Measurements from ENCODE around the gene LRRC2. TPM values are rescaled to one million over a fixed set of nuclear protein-coding genes. Genes with fewer than 3 reads are reported as not detected.

Gene LRRC2
- total and polyA plus RNA-seq, 10 donors: 0.59 to 10.9 (median 5.0) TPM

DNA sequence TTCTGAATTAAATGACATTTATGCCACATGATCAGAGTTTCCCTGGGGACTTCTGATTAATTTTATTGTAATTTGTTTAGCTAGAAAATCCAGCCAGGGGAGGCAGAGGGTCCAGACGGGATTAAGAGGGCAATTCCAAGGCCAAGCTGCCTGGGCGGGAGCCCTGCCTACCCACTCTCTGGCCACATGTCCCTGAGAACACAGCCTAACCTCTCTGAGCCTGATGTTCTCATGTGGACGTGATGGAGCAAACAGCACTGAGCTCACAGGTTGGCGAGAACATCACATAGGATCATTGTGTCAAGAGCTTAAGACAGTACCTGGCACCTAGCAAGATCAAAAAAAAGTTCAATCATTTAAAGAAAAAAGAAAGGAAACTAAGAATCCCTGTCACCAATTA lies 1.0 kb downstream of the LRRC2 start:
- 75 to 90% (median 87%) methylated on average over 4 of the region's 4 CpGs for WGBS, 5 donors
- Histone ChIP-seq H3K4me3 (peak overlapping the region in 3 of 8 donors; percentile 49 to 69 (median 61)), H3K27me3 (replicated peaks in 1 of 7) (peaks cover 0 to 31% (median 11%) of the 10 kb centered on the region in 7 donors), H3K27ac (peak overlapping the region in 4 of 8 donors; percentile 38 to 85 (median 72)), H3K36me3 (no peaks in the 10 kb centered on the region), H3K4me1 (peaks cover 7 to 26% (median 18%) of the 10 kb centered on the region in 6 donors), H3K9me3 (peaks cover 0 to 9% (median 3%) of the 10 kb centered on the region in 8 donors)
- no peak for DNase-seq
- intact Hi-C loops (cut with DNase I; ENCODE audit: low total_unique reads): no loop called here
- TF ChIP-seq POLR2AphosphoS5 (IDR thresholded peaks at IDR 0.05) (no peak), POLR2A (IDR thresholded peaks at IDR 0.05) (no peak)
- TF ChIP-seq, protein P1, sequence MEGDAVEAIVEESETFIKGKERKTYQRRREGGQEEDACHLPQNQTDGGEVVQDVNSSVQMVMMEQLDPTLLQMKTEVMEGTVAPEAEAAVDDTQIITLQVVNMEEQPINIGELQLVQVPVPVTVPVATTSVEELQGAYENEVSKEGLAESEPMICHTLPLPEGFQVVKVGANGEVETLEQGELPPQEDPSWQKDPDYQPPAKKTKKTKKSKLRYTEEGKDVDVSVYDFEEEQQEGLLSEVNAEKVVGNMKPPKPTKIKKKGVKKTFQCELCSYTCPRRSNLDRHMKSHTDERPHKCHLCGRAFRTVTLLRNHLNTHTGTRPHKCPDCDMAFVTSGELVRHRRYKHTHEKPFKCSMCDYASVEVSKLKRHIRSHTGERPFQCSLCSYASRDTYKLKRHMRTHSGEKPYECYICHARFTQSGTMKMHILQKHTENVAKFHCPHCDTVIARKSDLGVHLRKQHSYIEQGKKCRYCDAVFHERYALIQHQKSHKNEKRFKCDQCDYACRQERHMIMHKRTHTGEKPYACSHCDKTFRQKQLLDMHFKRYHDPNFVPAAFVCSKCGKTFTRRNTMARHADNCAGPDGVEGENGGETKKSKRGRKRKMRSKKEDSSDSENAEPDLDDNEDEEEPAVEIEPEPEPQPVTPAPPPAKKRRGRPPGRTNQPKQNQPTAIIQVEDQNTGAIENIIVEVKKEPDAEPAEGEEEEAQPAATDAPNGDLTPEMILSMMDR (IDR thresholded peaks at IDR 0.05 in 8 of 11, conservative IDR thresholded peaks at IDR 0.05 in 3 of 11): no peak

GRCh38 chr3:46564190-46565021 lies 1.7 kb downstream of the LRRC2 start:
- no peak overlapping the region for H3K27ac ChIP-seq
- intact Hi-C loops (cut with DNase I; ENCODE audit: low total_unique reads): no loop called here

DNA sequence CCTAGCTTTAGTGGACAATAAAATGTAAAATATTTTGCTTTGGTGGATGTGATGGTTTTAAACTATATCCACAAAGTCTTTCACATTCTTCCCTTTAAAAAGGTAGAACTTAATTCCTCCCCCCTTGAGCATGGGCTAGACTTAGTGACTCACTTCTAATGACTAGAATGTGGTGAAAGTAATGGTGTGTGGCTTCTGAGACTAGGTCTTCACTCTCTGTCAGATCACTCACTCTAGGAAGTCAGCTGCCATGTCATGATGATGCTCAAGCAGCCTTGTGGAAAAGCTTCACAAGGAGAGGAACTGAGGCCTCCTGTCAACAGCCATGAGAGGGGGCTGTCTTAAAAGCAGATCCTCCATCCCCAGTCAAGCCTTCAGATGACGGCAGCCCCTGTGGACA lies 4.2 kb downstream of the LRRC2 start:
- TF ChIP-seq POLR2A (IDR thresholded peaks at IDR 0.05) (no peak), POLR2AphosphoS5 (IDR thresholded peaks at IDR 0.05) (no peak)
- TF ChIP-seq, protein P1 (IDR thresholded peaks at IDR 0.05 in 8 of 11, conservative IDR thresholded peaks at IDR 0.05 in 3 of 11): no peak
- peaks cover 0 to 34% (median 11%) of the 10 kb centered on the region in 7 donors for H3K27me3 ChIP-seq (replicated peaks in 1 of 7)
- H3K9me3 ChIP-seq: peaks cover 0 to 9% (median 3%) of the 10 kb centered on the region in 8 donors
- intact Hi-C loops (cut with DNase I; ENCODE audit: low total_unique reads): no loop called here
- H3K4me1 ChIP-seq: peaks cover 17 to 43% (median 28%) of the 10 kb centered on the region in 6 donors
- DNase-seq: no peak
- H3K27ac ChIP-seq: no peak overlapping the region
- 80 to 96% (median 92%) methylated on average over 1 of the region's 1 CpG for WGBS, 5 donors
- H3K4me3 ChIP-seq: no peak overlapping the region
- H3K36me3 ChIP-seq: no peaks in the 10 kb centered on the region

More at GRCh38 chr3:46564190-46565021, 1.7 kb downstream of the LRRC2 start:
- Histone ChIP-seq H3K4me3 (peak overlapping the region in 1 of 8 donors; percentile 69), H3K4me1 (peaks cover 7 to 26% (median 18%) of the 10 kb centered on the region in 6 donors), H3K36me3 (no peaks in the 10 kb centered on the region), H3K9me3 (peaks cover 0 to 9% (median 3%) of the 10 kb centered on the region in 8 donors), H3K27me3 (replicated peaks in 1 of 7) (peaks cover 0 to 32% (median 11%) of the 10 kb centered on the region in 7 donors)
- WGBS, 5 donors: 90 to 97% (median 92%) methylated on average over 5 of the region's 5 CpGs
- TF ChIP-seq, protein P1 (IDR thresholded peaks at IDR 0.05 in 8 of 11, conservative IDR thresholded peaks at IDR 0.05 in 3 of 11): no peak
- no peak for TF ChIP-seq POLR2A (IDR thresholded peaks at IDR 0.05)
- no peak for TF ChIP-seq POLR2AphosphoS5 (IDR thresholded peaks at IDR 0.05)
- DNase-seq: no peak

GRCh38 chr3:46561511-46561910 lies 4.6 kb downstream of the LRRC2 start:
- WGBS, 5 donors: 84 to 100% (median 90%) methylated on average over 2 of the region's 2 CpGs

More at GRCh38 chr3:46561511-46561910, 4.6 kb downstream of the LRRC2 start:
- no peaks in the 10 kb centered on the region for H3K36me3 ChIP-seq
- peaks cover 0 to 30% (median 11%) of the 10 kb centered on the region in 7 donors for H3K27me3 ChIP-seq (replicated peaks in 1 of 7)
- TF ChIP-seq POLR2AphosphoS5 (IDR thresholded peaks at IDR 0.05) (no peak), POLR2A (IDR thresholded peaks at IDR 0.05) (no peak)
- TF ChIP-seq, protein P1 (IDR thresholded peaks at IDR 0.05 in 8 of 11, conservative IDR thresholded peaks at IDR 0.05 in 3 of 11): no peak
- peaks cover 0 to 9% (median 3%) of the 10 kb centered on the region in 8 donors for H3K9me3 ChIP-seq
- peaks cover 17 to 39% (median 26%) of the 10 kb centered on the region in 6 donors for H3K4me1 ChIP-seq
- H3K4me3 ChIP-seq: no peak overlapping the region
- intact Hi-C loops (cut with DNase I; ENCODE audit: low total_unique reads): no loop called here
- H3K27ac ChIP-seq: no peak overlapping the region
- no peak for DNase-seq
